Measurements from ENCODE around the gene LIMD2.

GRCh38 chr17:63707151-63707550 lies 7.2 kb upstream of the LIMD2 start:
- no peak for TF ChIP-seq MAX (IDR thresholded peaks at IDR 0.05; ENCODE audit: low read depth)
- no peak for TF ChIP-seq SMC3 (IDR thresholded peaks at IDR 0.05; ENCODE audit: low read depth, low read length)
- TF ChIP-seq, protein P1, sequence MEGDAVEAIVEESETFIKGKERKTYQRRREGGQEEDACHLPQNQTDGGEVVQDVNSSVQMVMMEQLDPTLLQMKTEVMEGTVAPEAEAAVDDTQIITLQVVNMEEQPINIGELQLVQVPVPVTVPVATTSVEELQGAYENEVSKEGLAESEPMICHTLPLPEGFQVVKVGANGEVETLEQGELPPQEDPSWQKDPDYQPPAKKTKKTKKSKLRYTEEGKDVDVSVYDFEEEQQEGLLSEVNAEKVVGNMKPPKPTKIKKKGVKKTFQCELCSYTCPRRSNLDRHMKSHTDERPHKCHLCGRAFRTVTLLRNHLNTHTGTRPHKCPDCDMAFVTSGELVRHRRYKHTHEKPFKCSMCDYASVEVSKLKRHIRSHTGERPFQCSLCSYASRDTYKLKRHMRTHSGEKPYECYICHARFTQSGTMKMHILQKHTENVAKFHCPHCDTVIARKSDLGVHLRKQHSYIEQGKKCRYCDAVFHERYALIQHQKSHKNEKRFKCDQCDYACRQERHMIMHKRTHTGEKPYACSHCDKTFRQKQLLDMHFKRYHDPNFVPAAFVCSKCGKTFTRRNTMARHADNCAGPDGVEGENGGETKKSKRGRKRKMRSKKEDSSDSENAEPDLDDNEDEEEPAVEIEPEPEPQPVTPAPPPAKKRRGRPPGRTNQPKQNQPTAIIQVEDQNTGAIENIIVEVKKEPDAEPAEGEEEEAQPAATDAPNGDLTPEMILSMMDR (IDR thresholded peaks at IDR 0.05) = no peak
- TF ChIP-seq, protein P2, sequence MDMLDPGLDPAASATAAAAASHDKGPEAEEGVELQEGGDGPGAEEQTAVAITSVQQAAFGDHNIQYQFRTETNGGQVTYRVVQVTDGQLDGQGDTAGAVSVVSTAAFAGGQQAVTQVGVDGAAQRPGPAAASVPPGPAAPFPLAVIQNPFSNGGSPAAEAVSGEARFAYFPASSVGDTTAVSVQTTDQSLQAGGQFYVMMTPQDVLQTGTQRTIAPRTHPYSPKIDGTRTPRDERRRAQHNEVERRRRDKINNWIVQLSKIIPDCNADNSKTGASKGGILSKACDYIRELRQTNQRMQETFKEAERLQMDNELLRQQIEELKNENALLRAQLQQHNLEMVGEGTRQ (IDR thresholded peaks at IDR 0.05; ENCODE audit: borderline replicate concordance, low read depth, low read length) = no peak
- TF ChIP-seq TAF1 (IDR thresholded peaks at IDR 0.05; ENCODE audit: borderline replicate concordance, low read depth, low read length) = no peak

Measured in SK-N-SH (cell line).